ENCODE measurements around the gene USP31. TPM values are rescaled to one million over a fixed set of nuclear protein-coding genes. Genes with fewer than 3 reads are reported as not detected.

The USP31 gene
- total RNA-seq, 1 donor, result 6.2 TPM

DNA sequence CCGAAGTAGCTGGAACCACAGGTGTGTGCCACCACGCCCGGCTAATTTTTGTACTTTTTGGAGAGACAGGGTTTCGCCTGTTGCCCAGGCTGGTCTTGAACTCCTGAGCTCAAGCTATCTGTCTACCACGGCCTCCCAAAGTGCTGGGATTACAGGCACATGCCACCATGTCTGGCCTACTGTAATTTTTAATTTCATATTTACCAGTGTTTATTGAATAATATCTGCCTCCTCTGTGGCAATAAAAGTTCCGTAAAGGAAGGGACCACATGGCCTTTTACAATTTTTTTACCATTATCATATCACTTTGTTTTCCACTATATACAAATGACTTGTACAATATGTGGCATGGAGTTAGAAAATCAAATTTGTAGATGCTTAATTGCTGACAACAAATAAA is 7.8 kb downstream of the USP31 start:
- Histone ChIP-seq H3K4me3 (ENCODE audit: insufficient read depth, low read length) (no peak overlapping the region), H3K36me3 (ENCODE audit: insufficient read depth, low read length) (no peaks in the 10 kb centered on the region), H3K4me2 (ENCODE audit: insufficient read depth, low read length) (no peak overlapping the region), H3K79me2 (ENCODE audit: insufficient read depth, low read length) (peaks cover 89% of the 10 kb centered on the region), H3K9me3 (ENCODE audit: low read depth, low read length) (peaks cover 3% of the 10 kb centered on the region), H3K27me3 (ENCODE audit: insufficient read depth, low read length) (no peaks in the 10 kb centered on the region), H3K4me1 (ENCODE audit: insufficient read depth, low read length) (peaks cover 8% of the 10 kb centered on the region), H2AFZ (ENCODE audit: low read length) (no peak overlapping the region), H4K20me1 (ENCODE audit: insufficient read depth, low read length) (peaks cover 19% of the 10 kb centered on the region), H3K27ac (ENCODE audit: low read depth, low read length) (no peak overlapping the region)
- no peak for DNase-seq (ENCODE audit: insufficient read length, low spot score, missing footprints)
- TF ChIP-seq, protein P1, sequence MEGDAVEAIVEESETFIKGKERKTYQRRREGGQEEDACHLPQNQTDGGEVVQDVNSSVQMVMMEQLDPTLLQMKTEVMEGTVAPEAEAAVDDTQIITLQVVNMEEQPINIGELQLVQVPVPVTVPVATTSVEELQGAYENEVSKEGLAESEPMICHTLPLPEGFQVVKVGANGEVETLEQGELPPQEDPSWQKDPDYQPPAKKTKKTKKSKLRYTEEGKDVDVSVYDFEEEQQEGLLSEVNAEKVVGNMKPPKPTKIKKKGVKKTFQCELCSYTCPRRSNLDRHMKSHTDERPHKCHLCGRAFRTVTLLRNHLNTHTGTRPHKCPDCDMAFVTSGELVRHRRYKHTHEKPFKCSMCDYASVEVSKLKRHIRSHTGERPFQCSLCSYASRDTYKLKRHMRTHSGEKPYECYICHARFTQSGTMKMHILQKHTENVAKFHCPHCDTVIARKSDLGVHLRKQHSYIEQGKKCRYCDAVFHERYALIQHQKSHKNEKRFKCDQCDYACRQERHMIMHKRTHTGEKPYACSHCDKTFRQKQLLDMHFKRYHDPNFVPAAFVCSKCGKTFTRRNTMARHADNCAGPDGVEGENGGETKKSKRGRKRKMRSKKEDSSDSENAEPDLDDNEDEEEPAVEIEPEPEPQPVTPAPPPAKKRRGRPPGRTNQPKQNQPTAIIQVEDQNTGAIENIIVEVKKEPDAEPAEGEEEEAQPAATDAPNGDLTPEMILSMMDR (IDR thresholded peaks at IDR 0.05; ENCODE audit: extremely low read depth, low read depth, low read length), result no peak

DNA sequence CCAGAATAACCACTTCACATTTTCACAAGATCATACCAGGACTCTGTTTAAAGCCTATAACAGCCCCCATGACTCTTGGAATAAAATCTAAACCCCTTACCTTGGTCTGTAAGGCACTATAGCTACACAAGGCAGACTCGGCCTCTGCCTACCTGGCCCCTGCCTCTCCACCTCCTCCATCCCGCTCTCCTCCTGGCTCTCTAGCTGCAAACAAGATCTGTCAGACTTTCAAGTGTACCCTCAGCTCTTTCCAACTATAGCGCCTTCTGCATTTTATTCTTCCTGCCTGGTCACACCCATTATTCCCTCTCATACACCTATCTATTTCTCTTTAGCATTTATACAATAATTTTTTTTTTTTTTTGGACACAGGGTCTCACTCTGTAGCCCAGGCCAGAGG is 8.2 kb downstream of the USP31 start:
- Histone ChIP-seq H3K27ac (ENCODE audit: low read depth, low read length) (no peak overlapping the region), H3K4me1 (ENCODE audit: insufficient read depth, low read length) (peaks cover 8% of the 10 kb centered on the region), H3K4me3 (ENCODE audit: insufficient read depth, low read length) (no peak overlapping the region), H4K20me1 (ENCODE audit: insufficient read depth, low read length) (peaks cover 18% of the 10 kb centered on the region), H2AFZ (ENCODE audit: low read length) (no peak overlapping the region), H3K27me3 (ENCODE audit: insufficient read depth, low read length) (no peaks in the 10 kb centered on the region), H3K36me3 (ENCODE audit: insufficient read depth, low read length) (no peaks in the 10 kb centered on the region), H3K79me2 (ENCODE audit: insufficient read depth, low read length) (peaks cover 91% of the 10 kb centered on the region), H3K9me3 (ENCODE audit: low read depth, low read length) (peaks cover 3% of the 10 kb centered on the region), H3K4me2 (ENCODE audit: insufficient read depth, low read length) (no peak overlapping the region)
- no peak for DNase-seq (ENCODE audit: insufficient read length, low spot score, missing footprints)
- TF ChIP-seq, protein P1 (IDR thresholded peaks at IDR 0.05; ENCODE audit: extremely low read depth, low read depth, low read length), result no peak

DNA sequence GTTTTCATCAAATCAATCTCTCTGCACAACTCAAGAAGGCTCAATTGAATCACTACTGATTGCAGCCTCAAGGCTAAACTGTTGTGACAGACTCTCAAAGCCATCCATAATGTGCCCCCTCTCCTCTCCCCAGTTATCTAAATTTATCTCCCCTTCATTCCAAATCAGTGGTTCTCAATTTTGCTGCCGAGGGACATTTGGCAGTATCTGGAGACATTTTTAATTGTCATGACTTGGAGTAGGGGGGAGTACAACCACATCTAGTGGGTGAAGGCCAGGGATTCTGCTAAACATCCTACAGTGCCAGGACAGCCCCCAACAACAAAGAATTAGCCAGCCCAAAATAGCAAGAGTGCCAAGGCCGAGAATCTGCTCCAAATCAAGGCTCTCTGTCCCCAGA is 9.1 kb downstream of the USP31 start:
- no peaks in the 10 kb centered on the region for H3K27me3 ChIP-seq (ENCODE audit: insufficient read depth, low read length)
- no peak for DNase-seq (ENCODE audit: insufficient read length, low spot score, missing footprints)
- peaks cover 3% of the 10 kb centered on the region for H3K9me3 ChIP-seq (ENCODE audit: low read depth, low read length)
- H3K4me3 ChIP-seq (ENCODE audit: insufficient read depth, low read length), result no peak overlapping the region
- peaks cover 1% of the 10 kb centered on the region for H3K4me1 ChIP-seq (ENCODE audit: insufficient read depth, low read length)
- H3K36me3 ChIP-seq (ENCODE audit: insufficient read depth, low read length), result no peaks in the 10 kb centered on the region
- TF ChIP-seq, protein P1 (IDR thresholded peaks at IDR 0.05; ENCODE audit: extremely low read depth, low read depth, low read length), result no peak
- no peak overlapping the region for H3K4me2 ChIP-seq (ENCODE audit: insufficient read depth, low read length)
- peaks cover 94% of the 10 kb centered on the region for H3K79me2 ChIP-seq (ENCODE audit: insufficient read depth, low read length)
- H4K20me1 ChIP-seq (ENCODE audit: insufficient read depth, low read length), result peaks cover 17% of the 10 kb centered on the region
- no peak overlapping the region for H3K27ac ChIP-seq (ENCODE audit: low read depth, low read length)
- no peak overlapping the region for H2AFZ ChIP-seq (ENCODE audit: low read length)

DNA sequence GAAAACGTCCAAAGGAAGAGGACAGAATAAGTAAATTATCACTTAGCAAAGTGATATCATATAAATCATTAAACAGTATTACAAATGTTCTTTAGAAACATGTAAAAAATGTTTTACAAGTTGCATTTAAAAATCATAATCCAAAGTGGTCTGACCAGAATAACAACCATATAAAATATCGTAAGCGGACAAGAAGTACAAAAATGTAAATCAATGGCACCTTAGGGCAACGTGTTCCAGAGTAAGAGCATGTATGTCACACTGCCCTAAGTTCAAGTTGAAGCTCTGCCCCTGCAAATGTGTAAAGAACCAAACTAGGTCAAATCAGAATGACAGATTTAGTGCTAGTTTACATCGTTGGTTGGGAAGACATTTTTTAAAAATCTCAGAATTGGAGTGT is 11.4 kb downstream of the USP31 start:
- H3K27me3 ChIP-seq (ENCODE audit: insufficient read depth, low read length), result no peaks in the 10 kb centered on the region
- no peak overlapping the region for H2AFZ ChIP-seq (ENCODE audit: low read length)
- DNase-seq (ENCODE audit: insufficient read length, low spot score, missing footprints), result no peak
- H3K9me3 ChIP-seq (ENCODE audit: low read depth, low read length), result peaks cover 3% of the 10 kb centered on the region
- H3K27ac ChIP-seq (ENCODE audit: low read depth, low read length), result no peak overlapping the region
- H4K20me1 ChIP-seq (ENCODE audit: insufficient read depth, low read length), result peaks cover 17% of the 10 kb centered on the region
- TF ChIP-seq, protein P1 (IDR thresholded peaks at IDR 0.05; ENCODE audit: extremely low read depth, low read depth, low read length), result no peak
- H3K4me3 ChIP-seq (ENCODE audit: insufficient read depth, low read length), result no peak overlapping the region
- H3K36me3 ChIP-seq (ENCODE audit: insufficient read depth, low read length), result no peaks in the 10 kb centered on the region
- no peak overlapping the region for H3K4me2 ChIP-seq (ENCODE audit: insufficient read depth, low read length)
- peaks cover 92% of the 10 kb centered on the region for H3K79me2 ChIP-seq (ENCODE audit: insufficient read depth, low read length)
- H3K4me1 ChIP-seq (ENCODE audit: insufficient read depth, low read length), result peaks cover under 1% of the 10 kb centered on the region
